Ishikawa (cell line): ENCODE results near the gene RREB1.

ENCODE experiments used
- EGR1 ChIP-seq: IDR thresholded peaks from 2 replicates; pipeline ENCODE4 v1.6.1; 2012
- EP300 ChIP-seq: IDR thresholded peaks from 2 replicates; pipeline ENCODE4 v1.6.1; 2012; ENCODE audit warnings: borderline replicate concordance
- TEAD4 ChIP-seq: IDR thresholded peaks from 2 replicates; pipeline ENCODE4 v1.6.1; 2012
- YY1 ChIP-seq: IDR thresholded peaks from 2 replicates; pipeline ENCODE4 v1.6.1; 2012; ENCODE audit warnings: low read depth
- TF ChIP-seq, protein P1 (sequence below): IDR thresholded peaks from 2 replicates; pipeline ENCODE4 v1.6.1; 2012; ENCODE audit warnings: low read depth, mild to moderate bottlenecking

DNA sequence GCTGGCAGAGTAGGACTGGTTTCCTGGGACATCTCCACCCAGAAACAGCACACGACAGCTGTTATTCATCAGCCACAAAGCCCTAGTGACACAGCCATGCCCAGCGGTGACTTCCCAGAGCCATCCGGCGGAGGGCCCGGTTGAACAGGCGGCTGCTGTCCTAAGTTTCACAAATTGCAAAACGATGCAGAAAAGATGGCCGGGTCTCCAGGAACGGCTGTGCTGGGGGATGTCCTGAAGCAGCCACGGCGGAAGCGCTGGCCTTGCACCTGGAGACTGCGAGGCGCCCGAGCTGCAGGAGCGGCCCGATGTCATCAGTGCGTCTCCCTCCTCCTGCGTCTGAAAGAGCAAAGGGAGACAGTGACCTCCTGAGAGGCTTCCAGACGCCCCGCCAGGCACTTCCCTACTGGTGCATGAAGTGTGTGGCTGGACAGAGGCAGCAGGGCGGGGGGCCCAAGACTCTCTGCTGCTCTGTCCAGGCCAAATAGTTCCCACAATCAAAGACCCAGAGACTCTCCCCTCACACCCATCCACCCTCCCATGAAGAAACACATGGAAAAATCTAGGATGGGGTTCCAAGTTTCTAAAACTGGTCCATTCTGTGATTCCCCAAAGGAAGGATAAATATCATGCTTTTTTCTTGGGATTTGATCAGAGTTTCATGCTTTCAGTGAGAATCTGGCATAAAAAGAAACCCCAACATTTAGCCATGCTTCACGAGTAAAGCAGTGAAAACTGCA is 161.2 kb downstream of the RREB1 start:
- TF ChIP-seq TEAD4, result no peak
- TF ChIP-seq, protein P1, sequence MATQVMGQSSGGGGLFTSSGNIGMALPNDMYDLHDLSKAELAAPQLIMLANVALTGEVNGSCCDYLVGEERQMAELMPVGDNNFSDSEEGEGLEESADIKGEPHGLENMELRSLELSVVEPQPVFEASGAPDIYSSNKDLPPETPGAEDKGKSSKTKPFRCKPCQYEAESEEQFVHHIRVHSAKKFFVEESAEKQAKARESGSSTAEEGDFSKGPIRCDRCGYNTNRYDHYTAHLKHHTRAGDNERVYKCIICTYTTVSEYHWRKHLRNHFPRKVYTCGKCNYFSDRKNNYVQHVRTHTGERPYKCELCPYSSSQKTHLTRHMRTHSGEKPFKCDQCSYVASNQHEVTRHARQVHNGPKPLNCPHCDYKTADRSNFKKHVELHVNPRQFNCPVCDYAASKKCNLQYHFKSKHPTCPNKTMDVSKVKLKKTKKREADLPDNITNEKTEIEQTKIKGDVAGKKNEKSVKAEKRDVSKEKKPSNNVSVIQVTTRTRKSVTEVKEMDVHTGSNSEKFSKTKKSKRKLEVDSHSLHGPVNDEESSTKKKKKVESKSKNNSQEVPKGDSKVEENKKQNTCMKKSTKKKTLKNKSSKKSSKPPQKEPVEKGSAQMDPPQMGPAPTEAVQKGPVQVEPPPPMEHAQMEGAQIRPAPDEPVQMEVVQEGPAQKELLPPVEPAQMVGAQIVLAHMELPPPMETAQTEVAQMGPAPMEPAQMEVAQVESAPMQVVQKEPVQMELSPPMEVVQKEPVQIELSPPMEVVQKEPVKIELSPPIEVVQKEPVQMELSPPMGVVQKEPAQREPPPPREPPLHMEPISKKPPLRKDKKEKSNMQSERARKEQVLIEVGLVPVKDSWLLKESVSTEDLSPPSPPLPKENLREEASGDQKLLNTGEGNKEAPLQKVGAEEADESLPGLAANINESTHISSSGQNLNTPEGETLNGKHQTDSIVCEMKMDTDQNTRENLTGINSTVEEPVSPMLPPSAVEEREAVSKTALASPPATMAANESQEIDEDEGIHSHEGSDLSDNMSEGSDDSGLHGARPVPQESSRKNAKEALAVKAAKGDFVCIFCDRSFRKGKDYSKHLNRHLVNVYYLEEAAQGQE, result 0 out of 2 replicates have a peak, but pooled peaks have one; percentile 12
- TF ChIP-seq EP300, result no peak
- TF ChIP-seq YY1, result no peak
- TF ChIP-seq EGR1, result no peak
